ENCODE results near the gene ARHGAP45. TPM values are rescaled to one million over a fixed set of nuclear protein-coding genes. Genes with fewer than 3 reads are reported as not detected.

The ARHGAP45 gene
- total RNA-seq, 2 experiments from 2014 or later = 433 to 445 TPM

DNA sequence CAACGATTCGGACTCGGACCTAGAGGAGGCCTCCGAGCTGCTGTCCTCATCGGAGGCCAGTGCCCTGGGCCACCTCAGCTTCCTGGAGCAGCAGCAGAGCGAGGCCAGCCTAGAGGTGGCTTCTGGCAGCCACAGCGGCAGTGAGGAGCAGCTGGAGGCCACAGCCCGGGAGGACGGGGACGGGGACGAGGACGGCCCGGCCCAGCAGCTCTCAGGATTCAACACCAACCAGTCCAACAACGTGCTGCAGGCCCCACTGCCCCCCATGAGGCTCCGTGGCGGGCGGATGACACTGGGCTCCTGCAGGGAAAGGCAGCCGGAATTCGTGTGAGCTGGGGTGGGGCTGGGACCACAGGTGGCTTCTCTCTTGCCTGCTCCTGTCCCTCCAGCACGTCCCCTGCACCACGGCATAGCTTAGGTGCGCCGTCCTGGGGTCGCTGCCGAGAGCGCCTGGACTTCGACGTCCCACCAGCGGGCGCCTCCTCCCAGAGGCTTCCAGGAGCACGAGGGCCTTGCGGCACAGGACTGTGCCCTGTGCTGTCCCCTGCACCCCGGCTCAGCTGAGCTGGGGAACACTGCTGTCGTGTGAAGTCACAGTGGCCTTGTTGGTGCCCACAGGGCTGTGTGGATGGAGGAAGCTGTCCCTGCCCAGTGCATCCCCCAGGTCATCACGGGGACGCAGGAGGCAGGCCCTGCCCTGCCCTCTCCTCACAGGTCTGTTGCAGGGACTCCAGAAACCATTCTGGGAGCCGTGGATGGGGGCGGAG lies 18.9 kb downstream of the ARHGAP45 start:
- no peak for DNase-seq
- POLR2A ChIA-PET = interaction anchor here (0.8 to 7.4 kb wide), 13 partner anchors 8 to 126 kb away, joined by 3 to 103 read pairs (median 4); partner anchors contain the start of genes ARHGAP45, POLR2E, RNU6-2 and WDR18

DNA sequence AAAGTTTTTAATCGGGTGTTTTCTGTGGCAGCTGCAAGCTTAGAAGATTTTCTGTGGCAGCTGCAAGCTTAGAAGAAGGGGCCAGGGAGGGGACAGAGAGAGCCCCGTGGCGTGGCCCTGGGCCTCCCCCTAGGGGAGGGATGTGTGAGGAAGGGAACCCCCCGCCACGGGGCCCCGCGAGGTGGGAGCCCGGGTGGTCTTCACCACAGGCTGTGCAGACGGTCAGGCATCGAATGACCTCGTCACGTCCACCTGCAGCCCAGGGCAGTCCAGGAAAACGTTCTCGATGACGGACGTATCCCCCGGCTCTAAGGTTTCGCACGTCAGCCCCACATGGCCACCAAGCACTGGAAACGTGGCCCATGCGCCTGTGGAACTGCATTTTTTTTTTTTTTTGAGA lies 19.6 kb downstream of the ARHGAP45 start:
- DNase-seq (no peak), ATAC-seq (no peak)
- Mint-ChIP-seq H3K4me1 (ENCODE audit: low read depth) (peaks cover 77% of the 10 kb centered on the region), H3K9me3 (ENCODE audit: insufficient read depth) (no peaks in the 10 kb centered on the region), H3K36me3 (ENCODE audit: low read depth) (peaks cover 51% of the 10 kb centered on the region), H3K4me3 (peak overlapping the region; percentile 10), H3K27me3 (ENCODE audit: low read depth) (no peaks in the 10 kb centered on the region), H3K27ac (peak overlapping the region; percentile 83)
- ChIA-PET CTCF (interaction anchor here (0.6 to 3.7 kb wide), 6 partner anchors 9 to 117 kb away, joined by 3 to 17 read pairs (median 4); partner anchors contain the start of gene ARHGAP45), POLR2A (interaction anchor here (0.8 to 7.4 kb wide), 9 partner anchors 8 to 125 kb away, joined by 3 to 103 read pairs (median 4); partner anchors contain the start of genes ARHGAP45, POLR2E and RNU6-2)

More for the DNA sequence above, 18.9 kb downstream of the ARHGAP45 start:
- peaks cover 78% of the 10 kb centered on the region for H3K4me1 Mint-ChIP-seq (ENCODE audit: low read depth)
- H3K36me3 Mint-ChIP-seq (ENCODE audit: low read depth) = peaks cover 55% of the 10 kb centered on the region
- CTCF ChIA-PET = interaction anchor here (1.2 to 3.7 kb wide), 5 partner anchors 9 to 28 kb away, joined by 3 to 17 read pairs (median 5); partner anchors contain the start of gene ARHGAP45
- peak overlapping the region; percentile 10 for H3K4me3 Mint-ChIP-seq
- ATAC-seq = no peak
- no peaks in the 10 kb centered on the region for H3K27me3 Mint-ChIP-seq (ENCODE audit: low read depth)
- peak overlapping the region; percentile 77 for H3K27ac Mint-ChIP-seq
- H3K9me3 Mint-ChIP-seq (ENCODE audit: insufficient read depth) = no peaks in the 10 kb centered on the region

DNA sequence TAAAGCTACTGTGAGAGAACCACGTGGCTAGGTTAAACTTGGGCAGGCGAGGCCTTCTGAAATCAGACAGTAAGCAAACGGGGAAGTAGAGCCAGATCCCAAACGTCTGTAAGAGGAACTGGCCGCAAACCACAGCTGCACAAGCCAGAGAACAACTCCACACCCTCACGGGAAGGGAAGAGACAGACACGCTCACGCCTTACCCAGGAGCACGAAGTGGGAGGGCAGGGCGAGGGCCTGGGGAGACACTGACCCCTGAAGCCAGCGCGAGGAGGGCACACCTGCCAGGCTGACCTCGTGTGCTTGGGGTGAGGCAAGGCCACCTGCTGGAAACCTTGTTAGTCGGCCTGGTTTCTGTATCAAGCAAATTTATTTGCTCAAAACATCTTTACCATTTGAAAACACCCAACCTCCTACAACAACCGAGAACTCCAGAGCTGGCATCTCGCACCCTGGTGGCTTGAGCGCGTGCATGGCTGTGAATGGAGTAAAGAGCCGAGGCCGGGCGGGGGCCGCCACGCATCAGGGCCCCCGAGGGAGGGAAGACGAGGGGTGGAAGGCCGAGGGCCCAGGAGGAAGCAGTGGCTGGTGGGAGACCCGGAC lies 20.9 kb downstream of the ARHGAP45 start:
- H3K27me3 Mint-ChIP-seq (ENCODE audit: low read depth) = no peaks in the 10 kb centered on the region
- DNase-seq = peak; percentile 68
- H3K4me1 Mint-ChIP-seq (ENCODE audit: low read depth) = peaks cover 72% of the 10 kb centered on the region
- ChIA-PET CTCF (interaction anchor here (1.0 to 4.3 kb wide), 8 partner anchors 12 to 224 kb away, joined by 3 to 25 read pairs (median 3); partner anchors contain the start of genes ABCA7, ARHGAP45 and RNU6-2), POLR2A (interaction anchor here (0.8 to 7.4 kb wide), 14 partner anchors 10 to 181 kb away, joined by 3 to 103 read pairs (median 5); partner anchors contain the start of genes ABCA7, ARHGAP45 and CIRBP)
- H3K27ac Mint-ChIP-seq = peak overlapping the region; percentile 83
- no peaks in the 10 kb centered on the region for H3K9me3 Mint-ChIP-seq (ENCODE audit: insufficient read depth)
- peak; percentile 47 for ATAC-seq
- peaks cover 47% of the 10 kb centered on the region for H3K36me3 Mint-ChIP-seq (ENCODE audit: low read depth)
- H3K4me3 Mint-ChIP-seq = peak overlapping the region; percentile 56

DNA sequence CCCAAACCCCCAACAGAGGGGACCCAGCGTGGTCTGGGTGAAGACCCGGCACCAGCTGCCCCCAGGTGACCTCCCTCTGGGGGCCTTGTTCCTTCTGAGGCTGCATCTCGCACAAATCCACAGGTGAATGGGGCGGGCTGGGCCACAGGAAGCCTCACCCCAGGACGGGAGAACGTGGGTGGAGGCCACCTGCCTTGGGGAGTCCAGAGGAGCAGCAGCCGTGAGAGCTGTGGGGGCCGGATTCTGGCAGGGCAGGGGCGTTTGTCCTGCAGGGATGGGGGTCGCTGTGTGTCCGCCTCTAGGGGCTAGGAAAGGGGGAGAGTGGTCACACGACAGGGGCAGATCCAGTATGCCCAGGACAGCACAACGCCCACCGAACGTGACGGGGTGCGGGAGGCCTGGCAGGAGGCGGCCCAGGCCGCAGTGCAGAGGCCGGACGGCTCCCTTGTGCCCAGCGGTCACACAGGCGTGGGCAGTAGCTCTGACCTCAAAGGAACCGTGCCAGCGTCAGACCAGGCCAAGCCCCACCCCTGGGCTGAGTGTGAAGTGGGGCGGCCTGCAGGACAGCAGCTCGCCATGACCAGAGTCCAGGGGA lies 21.5 kb downstream of the ARHGAP45 start:
- ATAC-seq (peak; percentile 7), DNase-seq (no peak)
- ChIA-PET CTCF (interaction anchor here (0.6 to 4.3 kb wide), 10 partner anchors 12 to 122 kb away, joined by 3 to 25 read pairs (median 3); partner anchors contain the start of genes ABCA7, ARHGAP45 and RNU6-2), POLR2A (interaction anchor here (0.8 to 7.4 kb wide), 15 partner anchors 10 to 181 kb away, joined by 3 to 103 read pairs (median 4); partner anchors contain the start of genes ABCA7, ARHGAP45 and CIRBP)
- Mint-ChIP-seq H3K9me3 (ENCODE audit: insufficient read depth) (no peaks in the 10 kb centered on the region), H3K4me3 (peak overlapping the region; percentile 34), H3K4me1 (ENCODE audit: low read depth) (peaks cover 77% of the 10 kb centered on the region), H3K27me3 (ENCODE audit: low read depth) (no peaks in the 10 kb centered on the region), H3K36me3 (ENCODE audit: low read depth) (peaks cover 52% of the 10 kb centered on the region), H3K27ac (peak overlapping the region; percentile 83)

DNA sequence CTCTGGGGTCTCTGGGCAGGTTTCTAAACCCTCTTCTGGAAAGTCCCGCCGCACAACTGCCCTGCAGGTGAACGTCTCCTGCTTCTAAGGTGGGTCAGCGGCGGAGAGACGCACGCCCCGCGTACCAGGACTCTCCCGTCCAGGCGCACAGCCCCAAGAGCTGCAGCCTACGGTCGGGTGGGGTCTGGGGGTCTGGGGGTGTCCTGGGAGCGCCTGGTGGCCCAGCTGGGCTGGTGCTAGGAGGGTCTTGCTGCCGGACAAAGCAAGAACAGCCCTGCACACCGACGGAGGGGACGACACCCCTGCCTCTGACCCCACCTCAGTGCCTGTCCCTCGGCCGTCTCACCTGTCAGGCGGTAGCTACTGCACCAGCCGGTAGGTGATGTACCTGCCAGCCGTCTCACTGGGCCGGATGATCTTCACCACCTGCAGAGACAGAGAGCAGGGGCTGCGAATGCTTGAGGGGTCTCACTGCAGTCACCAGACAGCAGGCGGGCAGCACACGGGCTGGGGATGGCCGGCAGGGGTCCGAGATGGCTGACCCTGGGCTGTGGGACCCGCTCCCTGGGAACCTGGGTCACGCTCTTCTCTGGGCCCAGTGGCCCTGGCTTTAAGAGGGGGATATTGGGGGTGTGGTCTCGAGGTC lies 22.3 kb downstream of the ARHGAP45 start:
- CTCF ChIA-PET = interaction anchor here (0.6 to 4.3 kb wide), 7 partner anchors 13 to 122 kb away, joined by 3 to 25 read pairs (median 3); partner anchors contain the start of gene ARHGAP45
- Mint-ChIP-seq H3K27ac (peak overlapping the region; percentile 83), H3K27me3 (ENCODE audit: low read depth) (no peaks in the 10 kb centered on the region), H3K9me3 (ENCODE audit: insufficient read depth) (no peaks in the 10 kb centered on the region), H3K36me3 (ENCODE audit: low read depth) (peaks cover 50% of the 10 kb centered on the region), H3K4me3 (no peak overlapping the region), H3K4me1 (ENCODE audit: low read depth) (peaks cover 77% of the 10 kb centered on the region)
- DNase-seq (no peak), ATAC-seq (no peak)
- POLR2A ChIA-PET = interaction anchor here (0.8 to 7.4 kb wide), 11 partner anchors 10 to 180 kb away, joined by 3 to 103 read pairs (median 6); partner anchors contain the start of genes ABCA7, ARHGAP45 and CIRBP

DNA sequence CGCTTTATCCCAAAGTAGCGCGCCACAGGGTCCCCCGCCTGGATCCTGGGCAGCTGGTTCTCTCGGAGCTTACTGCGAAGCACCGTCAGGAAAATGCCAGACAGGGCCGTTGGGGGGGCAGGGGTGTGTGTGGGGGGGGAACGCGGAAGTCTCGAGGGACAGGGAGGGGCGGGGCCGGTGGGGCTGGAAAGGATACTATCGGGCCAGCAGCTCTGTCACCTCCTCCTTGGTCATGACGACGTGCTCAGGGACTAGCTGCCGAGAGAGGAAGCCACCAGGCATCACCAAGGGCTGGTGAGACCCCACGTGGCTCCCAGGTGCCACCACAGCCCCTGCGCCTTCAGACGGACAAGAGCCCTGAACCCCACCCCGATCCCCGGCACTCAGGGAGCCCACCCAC lies 22.9 kb downstream of the ARHGAP45 start:
- Mint-ChIP-seq H3K36me3 (ENCODE audit: low read depth) (peaks cover 44% of the 10 kb centered on the region), H3K4me1 (ENCODE audit: low read depth) (peaks cover 73% of the 10 kb centered on the region), H3K27ac (peak overlapping the region; percentile 83), H3K9me3 (ENCODE audit: insufficient read depth) (no peaks in the 10 kb centered on the region), H3K4me3 (no peak overlapping the region), H3K27me3 (ENCODE audit: low read depth) (no peaks in the 10 kb centered on the region)
- POLR2A ChIA-PET = interaction anchor here (0.8 to 7.4 kb wide), 9 partner anchors 7 to 179 kb away, joined by 3 to 103 read pairs (median 6); partner anchors contain the start of genes ARHGAP45 and CIRBP
- CTCF ChIA-PET = interaction anchor here (0.9 to 4.3 kb wide), 4 partner anchors 14 to 70 kb away, joined by 3 to 25 read pairs (median 8); partner anchors contain the start of gene ARHGAP45
- peak; percentile 35 for ATAC-seq
- peak; percentile 82 for DNase-seq

DNA sequence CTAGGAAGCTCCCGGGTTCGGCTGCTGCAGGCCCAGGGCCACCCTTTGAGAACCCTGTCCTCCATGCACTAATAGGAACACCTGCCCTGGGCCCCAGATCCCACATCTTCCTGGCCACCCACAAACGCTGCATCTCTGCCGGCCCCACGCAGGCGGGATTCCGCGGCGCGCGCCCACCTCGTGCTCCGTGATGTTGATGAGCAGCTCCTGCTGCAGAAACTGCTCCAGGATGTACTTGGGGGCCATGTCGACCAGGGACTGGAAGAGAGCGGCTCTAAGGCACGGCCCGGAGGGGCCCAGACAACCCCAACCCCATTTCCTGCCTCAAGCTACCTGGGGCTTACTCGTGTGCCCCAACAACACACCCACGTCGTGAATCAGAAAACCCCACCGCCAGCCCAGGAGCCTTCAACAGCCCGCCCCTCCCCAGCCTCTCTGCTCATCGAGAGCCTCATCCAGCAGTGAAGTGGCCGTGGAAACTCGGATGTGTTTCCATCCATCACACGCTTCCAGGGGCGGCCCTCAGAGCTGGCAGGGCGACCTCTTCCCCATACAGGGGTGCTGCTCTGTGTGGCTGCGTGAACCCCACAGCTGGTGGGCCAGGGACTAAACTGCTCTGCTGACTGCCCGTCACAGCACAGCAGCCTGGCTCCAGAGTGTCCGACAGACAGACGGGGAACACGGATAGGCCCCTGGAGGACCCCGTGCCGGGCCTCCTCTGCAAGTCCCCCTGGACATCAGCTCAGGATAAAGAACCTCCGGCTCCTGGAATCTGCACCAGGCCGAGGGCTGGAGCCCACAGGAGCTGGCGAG lies 24.0 kb downstream of the ARHGAP45 start:
- H3K36me3 Mint-ChIP-seq (ENCODE audit: low read depth) = peaks cover 37% of the 10 kb centered on the region
- H3K4me3 Mint-ChIP-seq = peak overlapping the region; percentile 45
- H3K4me1 Mint-ChIP-seq (ENCODE audit: low read depth) = peaks cover 71% of the 10 kb centered on the region
- DNase-seq = peak; percentile 67
- ChIA-PET CTCF (interaction anchor here (0.7 to 4.3 kb wide), 5 partner anchors 9 to 175 kb away, joined by 3 to 25 read pairs (median 4); partner anchors contain the start of gene ARHGAP45), POLR2A (interaction anchor here (0.6 to 7.4 kb wide), 9 partner anchors 8 to 178 kb away, joined by 3 to 103 read pairs (median 5); partner anchors contain the start of genes ABCA7, ARHGAP45 and CIRBP)
- peak overlapping the region; percentile 76 for H3K27ac Mint-ChIP-seq
- H3K27me3 Mint-ChIP-seq (ENCODE audit: low read depth) = no peaks in the 10 kb centered on the region
- no peaks in the 10 kb centered on the region for H3K9me3 Mint-ChIP-seq (ENCODE audit: insufficient read depth)
- ATAC-seq = no peak

DNA sequence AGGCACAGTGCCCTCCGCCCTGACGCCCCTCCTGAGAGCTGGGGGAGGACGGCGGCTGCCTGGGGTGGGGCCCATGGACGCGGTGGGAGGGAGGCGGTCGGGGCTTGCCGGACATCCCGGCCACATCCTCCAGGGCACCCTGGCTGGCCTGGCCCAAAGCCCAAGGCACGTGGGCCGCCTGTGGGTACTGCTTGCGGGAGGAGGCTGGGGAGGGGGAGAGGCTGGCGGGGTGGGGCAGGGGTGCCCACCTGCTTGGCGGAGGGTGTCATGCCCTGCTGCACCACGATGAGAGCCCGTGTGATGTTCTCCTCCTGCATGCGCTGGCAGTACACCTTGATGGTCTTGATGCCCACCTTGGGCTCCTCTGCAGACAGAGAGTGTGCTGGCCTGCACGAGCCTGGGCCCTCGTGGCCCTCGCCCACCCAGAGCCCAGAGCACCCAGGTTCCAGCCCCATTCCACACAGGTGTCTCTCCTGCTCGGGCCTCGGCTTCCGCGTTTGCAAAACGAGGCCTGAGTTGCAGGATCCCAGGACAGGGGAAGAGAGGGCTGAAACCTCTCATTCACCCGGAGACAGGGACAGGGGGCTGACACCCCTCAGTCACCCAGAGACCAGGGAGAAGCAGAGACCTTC lies 24.7 kb downstream of the ARHGAP45 start:
- CTCF ChIA-PET = interaction anchor here (1.2 to 4.3 kb wide), 2 partner anchors 9 to 15 kb away, joined by 4 to 25 read pairs; no protein-coding TSS in a partner anchor
- ATAC-seq = no peak

DNA sequence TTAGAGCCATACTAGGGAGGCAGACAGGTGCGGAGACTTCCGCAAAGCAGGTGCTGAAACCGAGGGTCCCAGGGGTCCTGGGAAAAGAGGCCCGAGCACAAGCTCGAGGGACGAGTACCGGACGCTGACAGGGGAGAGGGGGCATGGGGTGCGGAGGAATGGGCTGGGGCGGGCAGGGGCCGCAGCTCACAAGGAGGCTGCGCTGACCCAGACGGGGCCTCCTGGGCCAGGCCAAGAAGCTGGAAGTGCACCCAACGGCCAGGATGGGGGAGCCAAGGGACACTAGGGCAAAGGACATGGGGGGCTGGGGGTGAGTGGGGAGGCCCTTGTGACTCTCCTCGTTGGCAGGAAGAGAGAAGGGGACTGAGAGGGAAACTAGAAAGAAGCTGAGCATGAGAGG lies 26.4 kb downstream of the ARHGAP45 start:
- no peaks in the 10 kb centered on the region for H3K27me3 Mint-ChIP-seq (ENCODE audit: low read depth)
- no peaks in the 10 kb centered on the region for H3K9me3 Mint-ChIP-seq (ENCODE audit: insufficient read depth)
- H3K4me3 Mint-ChIP-seq = peak overlapping the region; percentile 93
- no peak for DNase-seq
- ATAC-seq = no peak
- H3K27ac Mint-ChIP-seq = peak overlapping the region; percentile 57
- POLR2A ChIA-PET = interaction anchor here (1.1 to 2.2 kb wide), 4 partner anchors 9 to 16 kb away, joined by 3 to 10 read pairs (median 3); no protein-coding TSS in a partner anchor
- peaks cover 25% of the 10 kb centered on the region for H3K36me3 Mint-ChIP-seq (ENCODE audit: low read depth)
- CTCF ChIA-PET = interaction anchor here (1.0 to 1.7 kb wide), 3 partner anchors 99 to 151 kb away, joined by 3 to 4 read pairs (median 3); no protein-coding TSS in a partner anchor
- peaks cover 63% of the 10 kb centered on the region for H3K4me1 Mint-ChIP-seq (ENCODE audit: low read depth)

More for the DNA sequence above, 24.7 kb downstream of the ARHGAP45 start:
- H3K4me1 Mint-ChIP-seq (ENCODE audit: low read depth) = peaks cover 72% of the 10 kb centered on the region
- H3K27me3 Mint-ChIP-seq (ENCODE audit: low read depth) = no peaks in the 10 kb centered on the region
- POLR2A ChIA-PET = interaction anchor here (0.6 to 7.4 kb wide), 6 partner anchors 10 to 64 kb away, joined by 3 to 103 read pairs (median 5); partner anchors contain the start of genes ABCA7 and ARHGAP45
- no peaks in the 10 kb centered on the region for H3K9me3 Mint-ChIP-seq (ENCODE audit: insufficient read depth)
- no peak overlapping the region for H3K27ac Mint-ChIP-seq
- no peak for DNase-seq
- H3K36me3 Mint-ChIP-seq (ENCODE audit: low read depth) = peaks cover 32% of the 10 kb centered on the region
- no peak overlapping the region for H3K4me3 Mint-ChIP-seq

Data from activated CD8-positive, alpha-beta T cell treated with anti-CD3 and anti-CD28 coated beads, Interleukin-2, amount 10 ng/mL, durations not matched to agents 7 days and 5 days (primary cell).